ENCODE results near the gene NID1. TPM values are rescaled to one million over a fixed set of nuclear protein-coding genes. Genes with fewer than 3 reads are reported as not detected.
"Not testable (repeated sequence)": the region's sequence is repeated elsewhere in the genome, so short reads cannot be mapped to it uniquely, and the experiment has no call there.

NID1 gene
- total and polyA plus RNA-seq, 9 of the 15 experiments (the other 6 are each of a cell fraction or from before 2014, with no cell fraction given) = 0.22 TPM; not detected in 8

GRCh38 chr1:235968831-235969230 lies 96.1 kb downstream of the NID1 start (continued):
- TF ChIP-seq PBX2 (CRISPR knock-in tag; IDR thresholded peaks at IDR 0.05; ENCODE audit: low read depth) (no peak), PBX2 (tag; conservative IDR thresholded peaks at IDR 0.05; ENCODE audit: low read depth) (peak; percentile 54), ZNF740 (CRISPR knock-in tag; IDR thresholded peaks at IDR 0.05) (no peak), ZNF740 (tag; IDR thresholded peaks at IDR 0.05) (no peak)

DNA sequence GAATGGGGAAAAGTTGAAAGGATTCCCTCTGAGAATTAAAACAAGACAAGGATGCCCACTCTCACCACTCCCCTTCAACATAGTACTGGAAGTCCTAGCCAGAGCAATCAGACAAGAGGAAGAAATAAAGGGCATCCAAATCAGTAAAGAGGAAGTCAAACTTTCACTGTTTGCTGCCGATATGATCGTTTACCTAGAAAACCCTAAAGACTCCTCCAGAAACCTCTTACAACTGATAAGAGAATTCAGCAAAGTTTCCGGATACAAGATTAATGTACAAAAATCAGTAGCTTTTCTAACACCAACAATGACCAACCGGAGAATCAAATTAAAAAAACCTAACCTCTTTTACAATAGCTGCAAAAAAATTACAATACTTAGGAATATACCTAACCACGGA lies 98.8 kb downstream of the NID1 start:
- H2AFZ ChIP-seq (ENCODE audit: low read depth, low read length); intact Hi-C loops (cut with micrococcal nuclease); BruUV-seq (replicated peaks); H3K9me3 ChIP-seq (replicated peaks; ENCODE audit: control insufficient read depth, insufficient read depth, low read depth, low read length); H3K79me2 ChIP-seq (ENCODE audit: control insufficient read depth, insufficient read depth, low read length); FAIRE-seq; in situ Hi-C loops (cut with MboI); ATAC-seq; H3K4me1 ChIP-seq (replicated peaks in 1 of 2; ENCODE audit: control insufficient read depth in 2 of 2, insufficient read depth in 2 of 2, low read length in 2 of 2); H3K9ac ChIP-seq (ENCODE audit: insufficient read depth in 1 of 2, low read depth in 2 of 2, low read length in 2 of 2); H4K20me1 ChIP-seq (replicated peaks; ENCODE audit: control insufficient read depth, insufficient read depth, low read length); POLR2A ChIA-PET; H3K36me3 ChIP-seq (ENCODE audit: control insufficient read depth, insufficient read depth, low read length); H3K9me1 ChIP-seq (ENCODE audit: control insufficient read depth, insufficient read depth, low read length); H3K27ac ChIP-seq (ENCODE audit: extremely low read depth, low read depth, low read length); CTCF ChIA-PET (ENCODE audit: low intra/inter-chr PET ratio); H3K27me3 ChIP-seq (ENCODE audit: control insufficient read depth in 2 of 2, insufficient read depth in 2 of 2, low read length in 2 of 2); DNase-seq (ENCODE audit: extremely low read depth in 1 of 4, low spot score in 3 of 4); H3K4me3 ChIP-seq; H3K4me2 ChIP-seq (ENCODE audit: insufficient read depth, low read length): not testable (repeated sequence)
- TF ChIP-seq CBFA2T3 (IDR thresholded peaks at IDR 0.05) (0 out of 2 replicates have a peak, but pooled peaks have one; percentile 7), ARID1B (IDR thresholded peaks at IDR 0.05) (0 out of 2 replicates have a peak, but pooled peaks have one; percentile 19), SMARCE1 (IDR thresholded peaks at IDR 0.05) (0 out of 2 replicates have a peak, but pooled peaks have one; percentile 23), SOX6 (IDR thresholded peaks at IDR 0.05) (peak; percentile 19; the same call in 1 of the 2 replicates), ZNF766 (CRISPR knock-in tag; conservative IDR thresholded peaks at IDR 0.05) (peak; percentile 90)
- under 1% methylated on average over 5 of the region's 5 CpGs for WGBS (ENCODE audit: insufficient coverage, low coverage, missing lambda C conversion rate)

All from K562 (cell line).